AG04449 (cell line): ENCODE data around the gene ZNF100.
"Not testable (repeated sequence)": the region's sequence is repeated elsewhere in the genome, so short reads cannot be mapped to it uniquely, and the experiment has no call there.

Source experiments
- CTCF ChIA-PET: fragments of 350-600 bp; formaldehyde crosslinking; extraction: SDS; loops from one replicate; lab custom pipeline; 2021; ENCODE audit warnings: antibody characterized with exemption; lab: Yijun Ruan, JAX
- POLR2A ChIA-PET: fragments of 400-600, 350-600 bp; formaldehyde crosslinking; extraction: SDS; loops from one replicate; lab custom pipeline; 2020; ENCODE audit warnings: antibody characterized with exemption, inconsistent platforms; lab: Yijun Ruan, JAX
- DNase-seq: peaks from one replicate; pipeline ENCODE4 v3.0.0-alpha.2; 2010; ENCODE audit warnings: low read depth, low spot score
- H3K4me3 ChIP-seq: 2 replicates; pipeline ENCODE4 v1.5.1; 2011; ENCODE audit warnings: low read depth, mild to moderate bottlenecking, control low read depth, low read length
- TF ChIP-seq, protein P1 (sequence below): IDR thresholded peaks from one replicate; pipeline ENCODE4 v1.5.1; 2011; ENCODE audit warnings: mild to moderate bottlenecking, moderate library complexity, low read length, control low read depth, inconsistent platforms; ENCODE audit not compliant: insufficient read depth; ENCODE audit errors: missing control alignments

ZNF100 gene

DNA sequence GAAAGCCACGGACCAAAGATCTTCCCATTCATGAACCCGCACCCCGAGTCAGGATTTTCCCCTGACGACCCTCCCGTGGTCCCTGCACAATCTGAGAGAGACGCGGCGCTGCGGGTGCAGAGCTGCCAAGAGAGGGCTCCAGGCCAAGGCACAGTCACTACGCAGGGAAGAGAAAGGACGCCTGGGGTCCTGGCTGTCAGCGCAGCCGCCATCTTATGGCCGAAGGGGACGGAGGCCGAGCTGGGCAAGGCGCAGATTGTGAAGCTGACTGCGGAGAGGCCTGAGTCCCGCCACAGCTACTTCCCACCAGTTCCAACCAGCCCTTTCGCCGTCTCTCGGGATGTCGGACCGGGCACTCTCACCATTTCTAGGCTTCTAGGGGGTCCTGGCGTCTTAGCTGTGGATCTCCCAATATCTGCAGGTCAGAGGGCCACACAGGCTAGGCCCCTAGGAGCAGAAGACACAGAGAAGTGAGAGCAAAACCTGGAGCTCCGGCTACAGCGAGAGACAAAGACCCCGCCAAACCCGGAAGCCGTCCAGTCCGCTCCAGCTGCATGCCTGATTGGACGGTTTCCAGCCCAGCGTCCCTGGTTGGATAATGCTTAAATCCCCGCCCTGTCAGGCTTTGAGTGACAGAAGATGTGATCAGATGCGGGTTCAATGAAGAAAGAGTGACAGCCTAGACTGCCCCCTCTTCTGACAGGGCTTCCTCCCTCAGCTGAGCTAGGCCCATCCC lies at the start of gene ZNF100:
ZNF100 (minus strand) TSS at position 515 of the 736 bp plus-strand sequence; CDS start at position 365, 150 bp downstream.
- peak; percentile 53 for DNase-seq
- ChIA-PET POLR2A (interaction anchor here (0.9 to 1.2 kb wide), 3 partner anchors 69 to 1715 kb away, joined by 3 to 5 read pairs (median 5); partner anchors contain the start of genes ZNF429 and ZNF43), CTCF (no interaction called here)
- H3K4me3 ChIP-seq = peak within 1 kb of the TSS; percentile 88
- TF ChIP-seq, protein P1, sequence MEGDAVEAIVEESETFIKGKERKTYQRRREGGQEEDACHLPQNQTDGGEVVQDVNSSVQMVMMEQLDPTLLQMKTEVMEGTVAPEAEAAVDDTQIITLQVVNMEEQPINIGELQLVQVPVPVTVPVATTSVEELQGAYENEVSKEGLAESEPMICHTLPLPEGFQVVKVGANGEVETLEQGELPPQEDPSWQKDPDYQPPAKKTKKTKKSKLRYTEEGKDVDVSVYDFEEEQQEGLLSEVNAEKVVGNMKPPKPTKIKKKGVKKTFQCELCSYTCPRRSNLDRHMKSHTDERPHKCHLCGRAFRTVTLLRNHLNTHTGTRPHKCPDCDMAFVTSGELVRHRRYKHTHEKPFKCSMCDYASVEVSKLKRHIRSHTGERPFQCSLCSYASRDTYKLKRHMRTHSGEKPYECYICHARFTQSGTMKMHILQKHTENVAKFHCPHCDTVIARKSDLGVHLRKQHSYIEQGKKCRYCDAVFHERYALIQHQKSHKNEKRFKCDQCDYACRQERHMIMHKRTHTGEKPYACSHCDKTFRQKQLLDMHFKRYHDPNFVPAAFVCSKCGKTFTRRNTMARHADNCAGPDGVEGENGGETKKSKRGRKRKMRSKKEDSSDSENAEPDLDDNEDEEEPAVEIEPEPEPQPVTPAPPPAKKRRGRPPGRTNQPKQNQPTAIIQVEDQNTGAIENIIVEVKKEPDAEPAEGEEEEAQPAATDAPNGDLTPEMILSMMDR = no peak

DNA sequence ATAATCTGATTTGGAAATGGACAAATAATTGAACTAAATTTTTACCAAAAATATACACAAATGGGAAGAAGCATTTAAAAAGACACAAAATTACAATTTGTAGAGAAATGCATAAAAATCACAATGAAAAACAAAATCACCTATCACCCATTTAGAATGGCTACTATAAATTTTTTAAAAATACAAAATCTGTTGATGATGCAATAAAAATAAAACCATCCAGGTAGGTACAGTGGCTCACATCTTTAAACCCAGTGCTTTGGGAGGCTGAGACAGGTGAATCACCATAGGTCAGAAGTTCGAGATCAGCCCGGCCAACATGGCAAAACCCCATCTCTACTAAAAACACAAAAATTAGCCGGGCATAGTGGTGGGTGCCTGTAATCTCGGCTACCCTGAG lies 45.1 kb upstream of the ZNF100 start:
- no peak overlapping the region for H3K4me3 ChIP-seq
- DNase-seq = no peak
- ChIA-PET CTCF (no interaction called here), POLR2A (no interaction called here)
- TF ChIP-seq, protein P1 = no peak

DNA sequence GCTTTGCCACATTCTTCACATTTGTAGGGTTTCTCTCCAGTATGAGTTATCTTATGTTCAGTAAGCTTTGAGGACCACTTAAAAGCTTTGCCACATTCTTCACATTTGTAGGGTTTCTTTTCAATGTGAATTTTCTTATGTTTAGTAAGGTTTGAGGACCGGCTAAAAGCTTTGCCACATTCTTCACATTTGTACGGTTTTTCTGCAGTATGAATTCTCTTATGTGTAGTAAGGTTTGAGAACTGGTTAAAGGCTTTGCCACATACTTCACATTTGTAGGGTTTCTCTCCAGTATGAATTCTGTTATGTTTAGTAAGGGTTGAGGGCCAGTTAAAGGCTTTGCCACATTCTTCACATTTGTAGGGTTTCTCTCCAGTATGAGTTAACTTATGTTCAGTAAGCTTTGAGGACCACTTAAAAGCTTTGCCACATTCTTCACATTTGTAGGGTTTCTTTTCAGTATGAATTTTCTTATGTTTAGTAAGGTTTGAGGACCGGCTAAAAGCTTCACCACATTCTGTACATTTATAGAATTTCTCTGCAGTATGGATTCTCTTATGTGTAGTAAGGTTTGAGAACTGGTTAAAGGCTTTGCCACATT lies 41.1 kb upstream of the ZNF100 start:
- DNase-seq, H3K4me3 ChIP-seq, POLR2A ChIA-PET, CTCF ChIA-PET: not testable (repeated sequence)

- TF ChIP-seq, protein P1 = no peak
- no peak for DNase-seq
- POLR2A ChIA-PET = no interaction called here
- no peak overlapping the region for H3K4me3 ChIP-seq
- CTCF ChIA-PET = no interaction called here
Observed at GRCh38 chr19:21789466-21790085, 22.2 kb upstream of the ZNF100 start.

GRCh38 chr19:21786936-21787335 lies 19.6 kb upstream of the ZNF100 start:
- ChIA-PET POLR2A (no interaction called here), CTCF (no interaction called here)
- H3K4me3 ChIP-seq = no peak overlapping the region
- no peak for DNase-seq
- TF ChIP-seq, protein P1 = no peak

DNA sequence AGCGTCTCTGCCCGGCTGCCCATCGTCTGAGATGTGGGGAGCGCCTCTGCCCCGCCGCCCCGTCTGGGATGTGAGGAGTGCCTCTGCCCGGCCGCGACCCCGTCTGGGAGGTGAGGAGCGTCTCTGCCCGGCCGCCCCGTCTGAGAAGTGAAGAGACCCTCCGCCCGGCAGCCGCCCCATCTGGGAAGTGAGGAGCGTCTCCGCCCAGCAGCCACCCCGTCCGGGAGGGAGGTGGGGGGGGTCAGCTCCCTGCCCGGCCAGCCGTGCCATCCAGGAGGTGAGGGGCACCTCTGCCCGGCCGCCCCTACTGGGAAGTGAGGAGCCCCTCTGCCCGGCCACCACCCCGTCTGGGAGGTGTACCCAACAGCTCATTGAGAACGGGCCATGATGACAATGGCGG lies 8.4 kb upstream of the ZNF100 start:
- CTCF ChIA-PET, POLR2A ChIA-PET, H3K4me3 ChIP-seq, DNase-seq: not testable (repeated sequence)

DNA sequence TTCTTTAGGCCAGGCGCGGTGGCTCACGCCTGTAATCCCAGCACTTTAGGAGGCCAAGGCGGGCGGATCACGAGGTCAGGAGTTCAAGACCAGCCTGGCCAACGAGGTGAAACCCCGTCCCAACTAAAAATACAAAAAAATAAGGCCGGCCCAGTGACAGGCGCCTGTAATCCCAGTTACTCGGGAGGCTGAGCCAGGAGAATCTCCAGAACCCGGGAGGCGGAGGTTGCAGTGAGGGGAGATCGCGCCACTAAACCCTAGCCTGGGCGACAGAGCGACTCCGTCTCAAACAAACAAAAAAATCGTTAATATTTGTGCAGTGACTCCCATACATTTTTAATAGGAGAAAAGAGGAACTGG lies 694 bp downstream of the ZNF100 start:
- peak overlapping the region; percentile 88 for H3K4me3 ChIP-seq

More for the DNA sequence above, 694 bp downstream of the ZNF100 start:
- POLR2A ChIA-PET = interaction anchor here (1.2 kb wide), 2 partner anchors 70 to 1714 kb away, joined by 5 read pairs; partner anchors contain the start of gene ZNF43
- CTCF ChIA-PET, DNase-seq: not testable (repeated sequence)
